ENCODE data around the gene CCND1.

DNA sequence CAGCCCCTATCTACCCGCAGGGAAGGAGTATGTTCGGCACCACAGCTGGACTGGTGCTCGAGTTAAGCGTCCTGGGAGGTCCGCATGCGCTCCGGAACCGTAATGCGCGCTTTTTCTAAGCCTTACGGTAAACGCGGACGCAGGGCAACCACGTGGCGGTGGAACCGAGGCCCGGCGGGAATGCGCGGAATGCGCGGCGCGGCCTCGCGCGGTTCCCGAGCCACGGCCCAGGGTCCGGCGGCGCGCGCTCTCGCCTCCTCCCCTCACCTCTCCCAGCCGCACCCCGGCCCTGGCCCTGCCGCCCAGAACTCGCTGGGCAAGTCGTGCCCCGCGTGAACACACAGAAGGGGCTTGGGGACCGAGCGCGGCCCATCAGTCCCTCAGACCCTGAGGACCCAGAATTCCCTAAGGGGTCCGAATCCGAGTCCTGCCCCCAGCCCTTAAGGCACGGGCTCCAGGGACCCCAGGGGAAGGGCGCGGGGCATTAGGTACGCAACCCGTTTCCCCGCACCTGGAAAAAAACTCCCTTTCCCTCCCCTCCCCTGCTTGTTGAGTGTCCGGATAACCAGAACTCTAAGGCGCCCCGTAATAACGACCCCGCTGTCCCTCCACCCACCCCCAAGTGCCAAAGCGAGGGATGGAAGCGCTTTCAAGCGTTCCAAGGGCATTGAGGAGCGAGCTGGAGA, 4.3 kb upstream of the CCND1 start:
- TF ChIP-seq JUN (IDR thresholded peaks at IDR 0.05; ENCODE audit: low read depth, low read length) = no peak
- TF ChIP-seq, protein P1, sequence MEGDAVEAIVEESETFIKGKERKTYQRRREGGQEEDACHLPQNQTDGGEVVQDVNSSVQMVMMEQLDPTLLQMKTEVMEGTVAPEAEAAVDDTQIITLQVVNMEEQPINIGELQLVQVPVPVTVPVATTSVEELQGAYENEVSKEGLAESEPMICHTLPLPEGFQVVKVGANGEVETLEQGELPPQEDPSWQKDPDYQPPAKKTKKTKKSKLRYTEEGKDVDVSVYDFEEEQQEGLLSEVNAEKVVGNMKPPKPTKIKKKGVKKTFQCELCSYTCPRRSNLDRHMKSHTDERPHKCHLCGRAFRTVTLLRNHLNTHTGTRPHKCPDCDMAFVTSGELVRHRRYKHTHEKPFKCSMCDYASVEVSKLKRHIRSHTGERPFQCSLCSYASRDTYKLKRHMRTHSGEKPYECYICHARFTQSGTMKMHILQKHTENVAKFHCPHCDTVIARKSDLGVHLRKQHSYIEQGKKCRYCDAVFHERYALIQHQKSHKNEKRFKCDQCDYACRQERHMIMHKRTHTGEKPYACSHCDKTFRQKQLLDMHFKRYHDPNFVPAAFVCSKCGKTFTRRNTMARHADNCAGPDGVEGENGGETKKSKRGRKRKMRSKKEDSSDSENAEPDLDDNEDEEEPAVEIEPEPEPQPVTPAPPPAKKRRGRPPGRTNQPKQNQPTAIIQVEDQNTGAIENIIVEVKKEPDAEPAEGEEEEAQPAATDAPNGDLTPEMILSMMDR (IDR thresholded peaks at IDR 0.05; ENCODE audit: control extremely low read depth in 1 of 3, insufficient read depth in 1 of 3, low read depth in 1 of 3, low read length in 3 of 3) = no peak
- no peak for TF ChIP-seq BRCA1 (IDR thresholded peaks at IDR 0.05; ENCODE audit: low read depth, low read length)
- no peak for TF ChIP-seq EZH2 (IDR thresholded peaks at IDR 0.05; ENCODE audit: low read depth, low read length, severe bottlenecking)
- TF ChIP-seq TCF12 (IDR thresholded peaks at IDR 0.05; ENCODE audit: low read depth, low read length) = peak; percentile 62; the same call in 1 of the 2 replicates
- no peak for TF ChIP-seq POLR2AphosphoS5 (IDR thresholded peaks at IDR 0.05; ENCODE audit: low read depth, low read length)
- peak; percentile 99 for TF ChIP-seq TEAD4 (IDR thresholded peaks at IDR 0.05; ENCODE audit: low read depth, low read length)
- TF ChIP-seq CREB1 (IDR thresholded peaks at IDR 0.05) = peak; percentile 61; the same call in 1 of the 2 replicates

Measured in H1 (cell line).